ENCODE measurements around the gene F8. TPM values are rescaled to one million over a fixed set of nuclear protein-coding genes. Genes with fewer than 3 reads are reported as not detected.

Gene F8
- total RNA-seq, 1 experiment from 2014 or later: 0.91 TPM

DNA sequence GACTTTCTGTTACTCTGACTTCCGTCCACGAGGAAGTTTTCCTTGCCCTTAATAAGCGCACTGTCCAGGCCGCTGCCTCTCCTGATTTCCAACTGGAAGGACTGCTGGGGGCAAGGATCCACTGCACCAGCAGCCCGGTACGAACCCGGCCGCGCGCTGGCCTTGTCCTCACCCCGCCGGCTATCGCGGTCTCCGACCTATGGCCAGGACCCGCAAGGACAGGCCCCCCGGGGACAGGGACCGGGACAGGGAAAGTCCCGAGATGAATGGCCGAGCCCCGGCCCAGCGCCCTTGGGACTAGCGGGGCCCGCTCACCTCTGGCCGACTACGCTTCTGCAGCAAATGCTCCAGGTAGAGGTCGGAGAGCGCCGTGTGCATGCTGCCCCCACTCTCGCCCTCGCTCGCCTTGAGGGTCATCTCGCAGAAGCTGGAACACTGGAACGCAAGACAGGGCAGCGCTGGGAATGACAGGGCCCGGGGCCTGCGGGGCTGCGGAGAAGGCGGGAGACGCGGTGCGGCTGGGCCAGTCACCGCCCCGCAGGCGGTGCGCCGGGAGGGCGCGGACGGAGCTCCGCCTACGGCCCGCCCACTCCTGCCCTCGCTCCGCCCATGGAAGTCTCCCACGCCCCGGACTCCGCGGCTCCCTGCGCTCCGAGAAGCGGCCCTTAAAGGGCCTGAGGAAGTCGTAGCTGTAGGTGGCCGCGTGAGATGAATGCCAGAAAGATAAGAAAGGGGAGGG, 217.4 kb downstream of the F8 start, which contains the start of gene MPP1:
Gene MPP1, minus strand, starts transcription at position 529 of the 739 bp plus-strand sequence. Its CDS starts 112 bp downstream, at position 417.
- H3K9ac ChIP-seq (ENCODE audit: low read length): peak within 1 kb of the TSS; percentile 67
- H4K20me1 ChIP-seq (ENCODE audit: low read length): no peaks in the 10 kb centered on the region
- peaks cover 1% of the 10 kb centered on the region for H3F3A ChIP-seq (ENCODE audit: low read length, unreplicated experiment)
- ATAC-seq: peak; percentile 97
- no peak for TF ChIP-seq EZH2phosphoT487 (IDR thresholded peaks at IDR 0.05; ENCODE audit: borderline replicate concordance, low read length)
- no peak for TF ChIP-seq CTCF (conservative IDR thresholded peaks at IDR 0.05; ENCODE audit: low read depth, low read length)
- TF ChIP-seq EZH2 (IDR thresholded peaks at IDR 0.05; ENCODE audit: low read length, unreplicated experiment): no peak
- H3K79me2 ChIP-seq (ENCODE audit: low read length): no peaks in the 10 kb centered on the region
- peak within 1 kb of the TSS; percentile 99 for H2AFZ ChIP-seq (ENCODE audit: low read length)
- H3K9me3 ChIP-seq (ENCODE audit: low read length): no peaks in the 10 kb centered on the region
- peaks cover 33% of the 10 kb centered on the region for H3K4me1 ChIP-seq (ENCODE audit: insufficient read depth, low read length)
- peak within 1 kb of the TSS; percentile 97 for H3K4me2 ChIP-seq (ENCODE audit: low read length)
- H3K4me3 ChIP-seq (ENCODE audit: low read length): peak within 1 kb of the TSS; percentile 92
- ChIA-PET CTCF (no interaction called here), POLR2A (ENCODE audit: unreplicated experiment) (no interaction called here)
- intact Hi-C loops (cut with micrococcal nuclease): loop anchor here (5.0 kb wide), 1 partner anchor 43 kb away; the partner anchor contains the start of gene DKC1
- TSS peak; percentile 43 for BruUV-seq (replicated peaks)
- peak; percentile 86 for DNase-seq
- H3K9me2 ChIP-seq (replicated peaks; ENCODE audit: low read length): no peaks in the 10 kb centered on the region
- H3K27me3 ChIP-seq (ENCODE audit: low read length): no peaks in the 10 kb centered on the region
- no peak within 1 kb of the TSS for H3K27ac ChIP-seq (ENCODE audit: low read length)
- no peaks in the 10 kb centered on the region for H3K36me3 ChIP-seq (ENCODE audit: low read depth, low read length)

DNA sequence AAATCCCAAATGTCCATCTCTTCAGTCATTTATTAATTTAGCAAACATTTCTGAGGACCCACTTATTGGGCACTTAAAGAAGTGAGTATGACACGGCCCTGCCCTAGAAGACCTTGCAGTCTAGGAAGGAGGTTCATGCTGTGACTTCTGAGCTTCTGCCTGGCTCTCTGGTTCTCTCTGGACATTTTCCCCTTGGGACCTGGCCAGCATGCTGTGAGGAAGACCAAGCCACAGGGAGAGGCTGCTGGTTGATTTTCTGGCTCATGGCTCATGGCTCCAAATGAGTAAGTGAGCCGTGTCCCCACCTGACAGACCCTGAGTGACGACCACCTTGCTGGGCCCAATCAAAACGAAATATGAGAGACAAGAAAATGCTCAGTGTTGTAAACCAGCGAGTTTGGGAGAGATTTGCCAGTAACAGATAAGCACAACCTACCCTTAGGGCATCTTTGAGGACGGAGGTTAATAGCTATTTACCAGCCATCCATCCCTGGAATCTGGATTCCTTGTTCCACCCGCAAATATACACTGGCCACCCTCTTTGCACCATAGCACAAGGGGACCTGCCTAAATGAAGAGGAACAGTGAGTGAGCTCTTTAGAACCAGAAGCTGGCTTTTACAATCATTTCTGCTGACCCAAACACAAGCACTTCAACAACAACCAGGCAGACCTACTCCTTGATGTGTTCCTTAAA, 218.1 kb downstream of the F8 start:
- no peaks in the 10 kb centered on the region for H3K36me3 ChIP-seq (ENCODE audit: low read depth, low read length)
- peak overlapping the region; percentile 97 for H3K4me2 ChIP-seq (ENCODE audit: low read length)
- H3K9me3 ChIP-seq (ENCODE audit: low read length): no peaks in the 10 kb centered on the region
- H4K20me1 ChIP-seq (ENCODE audit: low read length): no peaks in the 10 kb centered on the region
- ChIA-PET CTCF (interaction anchor here (0.6 kb wide), 1 partner anchor 48 kb away, joined by 6 read pairs; no protein-coding TSS in a partner anchor), POLR2A (ENCODE audit: unreplicated experiment) (no interaction called here)
- H3K4me3 ChIP-seq (ENCODE audit: low read length): peak overlapping the region; percentile 92
- no peaks in the 10 kb centered on the region for H3K27me3 ChIP-seq (ENCODE audit: low read length)
- no TSS peak for BruUV-seq (replicated peaks)
- H3K27ac ChIP-seq (ENCODE audit: low read length): no peak overlapping the region
- peaks cover 9% of the 10 kb centered on the region for H3F3A ChIP-seq (ENCODE audit: low read length, unreplicated experiment)
- no peaks in the 10 kb centered on the region for H3K9me2 ChIP-seq (replicated peaks; ENCODE audit: low read length)
- peak overlapping the region; percentile 67 for H3K9ac ChIP-seq (ENCODE audit: low read length)
- H2AFZ ChIP-seq (ENCODE audit: low read length): peak overlapping the region; percentile 99
- TF ChIP-seq EZH2 (IDR thresholded peaks at IDR 0.05; ENCODE audit: low read length, unreplicated experiment) (no peak), CTCF (conservative IDR thresholded peaks at IDR 0.05; ENCODE audit: low read depth, low read length) (no peak), EZH2phosphoT487 (IDR thresholded peaks at IDR 0.05; ENCODE audit: borderline replicate concordance, low read length) (no peak)
- no peaks in the 10 kb centered on the region for H3K79me2 ChIP-seq (ENCODE audit: low read length)
- intact Hi-C loops (cut with micrococcal nuclease): no loop called here
- DNase-seq (no peak), ATAC-seq (no peak)
- peaks cover 40% of the 10 kb centered on the region for H3K4me1 ChIP-seq (ENCODE audit: insufficient read depth, low read length)
